H9 (cell line): ENCODE measurements around the gene CTNNBL1. TPM values are rescaled to one million over a fixed set of nuclear protein-coding genes. Genes with fewer than 3 reads are reported as not detected.

ENCODE experiments used
- DNase-seq: peaks from one replicate; pipeline ENCODE4 v3.0.0-alpha.2; 2017
- H2AFZ ChIP-seq: one replicate; pipeline ENCODE4 v1.6.1; 2013; ENCODE audit warnings: mild to moderate bottlenecking, low read length, control low read depth, moderate library complexity
- H2AK5ac ChIP-seq: 2 replicates; pipeline ENCODE4 v1.6.1; 2013; ENCODE audit warnings: low read length, control low read depth, mixed read lengths; ENCODE audit not compliant: insufficient read length
- H2BK120ac ChIP-seq: one replicate; pipeline ENCODE4 v1.6.1; 2013; ENCODE audit warnings: low read depth, mild to moderate bottlenecking, low read length, control low read depth, inconsistent platforms; ENCODE audit not compliant: poor library complexity, severe bottlenecking
- H2BK12ac ChIP-seq: 2 replicates; pipeline ENCODE4 v1.6.1; 2013; ENCODE audit warnings: low read length, control low read depth, mixed read lengths, low read depth; ENCODE audit not compliant: insufficient read length
- H2BK15ac ChIP-seq: 2 replicates; pipeline ENCODE4 v1.6.1; 2013; ENCODE audit warnings: low read depth, low read length, control low read depth
- H2BK20ac ChIP-seq: one replicate; pipeline ENCODE4 v1.6.1; 2013; ENCODE audit warnings: low read depth, mild to moderate bottlenecking, low read length, control low read depth, inconsistent platforms; ENCODE audit not compliant: poor library complexity, severe bottlenecking
- H2BK5ac ChIP-seq: 2 replicates; pipeline ENCODE4 v1.6.1; 2013; ENCODE audit warnings: low read length, control low read depth, mixed read lengths; ENCODE audit not compliant: insufficient read length
- H3K14ac ChIP-seq: 2 replicates; pipeline ENCODE4 v1.6.1; 2013; ENCODE audit warnings: low read length, control low read depth; ENCODE audit not compliant: insufficient read depth
- H3K18ac ChIP-seq: 2 replicates; pipeline ENCODE4 v1.6.1; 2013; ENCODE audit warnings: low read depth, mild to moderate bottlenecking, mixed read lengths, low read length, control low read depth; ENCODE audit not compliant: insufficient read length
- H3K23ac ChIP-seq: 2 replicates; pipeline ENCODE4 v1.6.1; 2013; ENCODE audit warnings: low read length, control low read depth, mixed read lengths, low read depth; ENCODE audit not compliant: insufficient read length
- H3K23me2 ChIP-seq: 2 replicates; pipeline ENCODE4 v1.6.1; 2013; ENCODE audit warnings: low read depth, mild to moderate bottlenecking, mixed read lengths, low read length, control low read depth; ENCODE audit not compliant: insufficient read length, poor library complexity, severe bottlenecking
- H3K27ac ChIP-seq: 2 replicates; pipeline ENCODE4 v1.5.1; 2013; ENCODE audit warnings: low read length, control low read depth, mixed read lengths, low read depth; ENCODE audit not compliant: insufficient read length
- H3K27me3 ChIP-seq: 2 replicates; pipeline ENCODE4 v1.6.1; 2013; ENCODE audit warnings: low read length, control low read depth, inconsistent platforms; ENCODE audit not compliant: insufficient read depth
- H3K4ac ChIP-seq: 2 replicates; pipeline ENCODE4 v1.6.1; 2013; ENCODE audit warnings: low read depth, mild to moderate bottlenecking, control low read depth, inconsistent platforms, low read length, moderate library complexity
- H3K4me1 ChIP-seq: 2 replicates; pipeline ENCODE4 v1.6.1; 2013; ENCODE audit warnings: low read length, control low read depth, inconsistent platforms; ENCODE audit not compliant: insufficient read depth
- H3K4me2 ChIP-seq: 2 replicates; pipeline ENCODE4 v1.6.1; 2013; ENCODE audit warnings: low read length, control low read depth, mixed read lengths; ENCODE audit not compliant: insufficient read length, insufficient read depth
- H3K56ac ChIP-seq: 2 replicates; pipeline ENCODE4 v1.6.1; 2013; ENCODE audit warnings: low read depth, mild to moderate bottlenecking, mixed read lengths, low read length, control low read depth; ENCODE audit not compliant: insufficient read length
- H3K79me1 ChIP-seq: 2 replicates; pipeline ENCODE4 v1.6.1; 2013; ENCODE audit warnings: low read depth, mild to moderate bottlenecking, moderate library complexity, low read length, control low read depth, inconsistent platforms; ENCODE audit not compliant: insufficient read depth, poor library complexity, severe bottlenecking
- H3K79me2 ChIP-seq: 2 replicates; pipeline ENCODE4 v1.6.1; 2013; ENCODE audit warnings: low read length, control low read depth, inconsistent platforms; ENCODE audit not compliant: insufficient read depth
- H3K9ac ChIP-seq: 2 replicates; pipeline ENCODE4 v1.6.1; 2013; ENCODE audit warnings: low read length, control low read depth, mixed read lengths; ENCODE audit not compliant: insufficient read length; ENCODE audit errors: extremely low read depth
- H3K9me3 ChIP-seq: one replicate; pipeline ENCODE4 v1.6.1; 2013; ENCODE audit warnings: low read depth, low read length, inconsistent platforms; ENCODE audit not compliant: control insufficient read depth
- H3T11ph ChIP-seq: one replicate; pipeline ENCODE4 v1.6.1; 2013; ENCODE audit warnings: mild to moderate bottlenecking, low read length, control low read depth, inconsistent platforms
- H4K20me1 ChIP-seq: one replicate; pipeline ENCODE4 v1.6.1; 2013; ENCODE audit not compliant: control insufficient read depth, insufficient read length, insufficient read depth
- H4K5ac ChIP-seq: 2 replicates; pipeline ENCODE4 v1.6.1; 2013; ENCODE audit warnings: low read depth, mild to moderate bottlenecking, mixed read lengths, low read length, control low read depth; ENCODE audit not compliant: insufficient read length
- H4K8ac ChIP-seq: replicated peaks from 2 replicates; pipeline ENCODE4 v1.6.1; 2013; ENCODE audit warnings: low read length, control low read depth, mixed read lengths, low read depth; ENCODE audit not compliant: insufficient read length
- H4K91ac ChIP-seq: 2 replicates; pipeline ENCODE4 v1.6.1; 2013; ENCODE audit warnings: low read depth, mild to moderate bottlenecking, moderate library complexity, mixed read lengths, low read length, control low read depth; ENCODE audit not compliant: insufficient read length
- H3K27ac Mint-ChIP-seq, 3 experiments: 2 replicates in 2 of 3; 3 replicates in 1 of 3; pipeline ENCODE4 v1.8.0; 2020 to 2021; ENCODE audit warnings: mixed read lengths in 3 of 3, mild to moderate bottlenecking in 1 of 3, moderate library complexity in 1 of 3
- H3K27me3 Mint-ChIP-seq: 2 replicates; pipeline ENCODE4 v1.8.0; 2021; ENCODE audit warnings: low read depth, mild to moderate bottlenecking, moderate library complexity, mixed read lengths
- H3K36me3 Mint-ChIP-seq, 3 experiments: 2 replicates in 2 of 3; 3 replicates in 1 of 3; pipeline ENCODE4 v1.8.0; 2020 to 2021; ENCODE audit warnings: low read depth in 3 of 3, mixed read lengths in 3 of 3; ENCODE audit not compliant: insufficient read depth in 1 of 3
- H3K4me1 Mint-ChIP-seq, 2 experiments: 2 replicates each; pipeline ENCODE4 v1.8.0; 2020; ENCODE audit warnings: mixed read lengths in 2 of 2
- H3K4me3 Mint-ChIP-seq, 2 experiments: 2 replicates in 1 of 2; 3 replicates in 1 of 2; pipeline ENCODE4 v1.8.0; 2020 to 2021; ENCODE audit warnings: mild to moderate bottlenecking in 2 of 2, mixed read lengths in 2 of 2, moderate library complexity in 1 of 2
- H3K9me3 Mint-ChIP-seq, 2 experiments: 2 replicates in 1 of 2; 3 replicates in 1 of 2; pipeline ENCODE4 v1.8.0; 2020; ENCODE audit warnings: mild to moderate bottlenecking in 2 of 2, mixed read lengths in 2 of 2, moderate library complexity in 1 of 2
- CTCF ChIP-seq: fragments of 200-600 bp; sonication (generic); conservative IDR thresholded peaks from 3 replicates; pipeline ENCODE4 v1.8.0; 2021; ENCODE audit warnings: antibody characterized with exemption, mild to moderate bottlenecking
- WGBS: extraction: QIAGEN DNeasy Blood & Tissue Kit; methylation state at CpG from one replicate; pipeline ENCODE4 v1.1.7; 2013; ENCODE audit warnings: missing lambda C conversion rate, low lambda C conversion rate, mixed read lengths; ENCODE audit not compliant: insufficient read length; ENCODE audit errors: extremely low coverage; 5-methylcytosine and 5-hydroxymethylcytosine counted together
- total RNA-seq: library from RNA; stranded (reverse); gene quantifications from 2 replicates; pipeline ENCODE4 v1.2.1, GENCODE V29; 2021

Gene CTNNBL1
- total RNA-seq, 1 experiment from 2014 or later: 67.2 TPM

- H2AK5ac ChIP-seq: no peak overlapping the region
- peaks cover 26 to 40% (median 35%) of the 10 kb centered on the region in 3 experiments for H3K36me3 Mint-ChIP-seq
- no peak overlapping the region for H3K9ac ChIP-seq
- no peak overlapping the region; a peak in 1 of 7 replicates for H3K27ac Mint-ChIP-seq
- H4K5ac ChIP-seq: no peak overlapping the region
- peaks cover 11% of the 10 kb centered on the region in 2 experiments for H3K4me1 Mint-ChIP-seq
- H2BK20ac ChIP-seq: no peak overlapping the region
- H3K9me3 ChIP-seq: no peaks in the 10 kb centered on the region
- H2BK12ac ChIP-seq: no peak overlapping the region
- H3T11ph ChIP-seq: no peak overlapping the region
- H2BK5ac ChIP-seq: no peak overlapping the region
- no peak overlapping the region for H3K27ac ChIP-seq
- H2BK15ac ChIP-seq: no peak overlapping the region
- no peaks in the 10 kb centered on the region for H3K79me1 ChIP-seq
- no peaks in the 10 kb centered on the region for H3K79me2 ChIP-seq
- H3K23ac ChIP-seq: no peak overlapping the region
- H3K4me3 Mint-ChIP-seq: no peak overlapping the region
- DNase-seq: no peak
- H3K27me3 Mint-ChIP-seq: no peaks in the 10 kb centered on the region; the same call in 1 of the 2 replicates
- H3K14ac ChIP-seq: no peak overlapping the region
- H2AFZ ChIP-seq: no peak overlapping the region
- H3K56ac ChIP-seq: no peak overlapping the region
- no peak overlapping the region for H3K4ac ChIP-seq
- H4K20me1 ChIP-seq: no peaks in the 10 kb centered on the region
- WGBS: no CpG with 5 or more reads among the region's 1 CpG
- H3K4me2 ChIP-seq: no peak overlapping the region
- H3K27me3 ChIP-seq: no peaks in the 10 kb centered on the region
- H3K23me2 ChIP-seq: no peaks in the 10 kb centered on the region
- no peak overlapping the region for H4K8ac ChIP-seq
- no peak overlapping the region for H2BK120ac ChIP-seq
- H4K91ac ChIP-seq: no peak overlapping the region
- peaks cover 15 to 17% of the 10 kb centered on the region in 2 experiments for H3K9me3 Mint-ChIP-seq
- no peak overlapping the region for H3K18ac ChIP-seq
- TF ChIP-seq CTCF: no peak
- H3K4me1 ChIP-seq: peaks cover 5% of the 10 kb centered on the region
These were observed 95.6 kb downstream of the CTNNBL1 start for GRCh38 chr20:37789408-37789807.
